Panc1 (cell line): ENCODE results near the gene UVSSA. TPM values are rescaled to one million over a fixed set of nuclear protein-coding genes. Genes with fewer than 3 reads are reported as not detected.

Source experiments
- total RNA-seq: library from RNA; stranded (reverse); gene quantifications from one replicate; pipeline ENCODE4 v1.2.1, GENCODE V29; 2021; ENCODE audit not compliant: unreplicated experiment

The UVSSA gene
- total RNA-seq, 1 experiment from 2014 or later, result 23.4 TPM

Other genes starting within 250 kb of the UVSSA start
- not detected for gene RNF212, start 233.6 kb upstream of the UVSSA start, total RNA-seq
- 1.8 TPM for gene SPON2, start 174.6 kb upstream of the UVSSA start, total RNA-seq
- 157 TPM for gene CTBP1, start 98.1 kb upstream of the UVSSA start, total RNA-seq
- 62.3 TPM for gene MAEA, start 57.3 kb upstream of the UVSSA start, total RNA-seq
- not detected for gene NKX1-1, start 59.2 kb downstream of the UVSSA start, total RNA-seq